GM19395 (cell line): ENCODE measurements around the gene IMMP2L.

Source experiments
- ATAC-seq: cut with Tn5 transposase; IDR thresholded peaks from one replicate; pipeline ENCODE4 v1.9.1; 2021; ENCODE audit warnings: mild to moderate bottlenecking, moderate library complexity; ENCODE audit not compliant: unreplicated experiment

Gene IMMP2L

DNA sequence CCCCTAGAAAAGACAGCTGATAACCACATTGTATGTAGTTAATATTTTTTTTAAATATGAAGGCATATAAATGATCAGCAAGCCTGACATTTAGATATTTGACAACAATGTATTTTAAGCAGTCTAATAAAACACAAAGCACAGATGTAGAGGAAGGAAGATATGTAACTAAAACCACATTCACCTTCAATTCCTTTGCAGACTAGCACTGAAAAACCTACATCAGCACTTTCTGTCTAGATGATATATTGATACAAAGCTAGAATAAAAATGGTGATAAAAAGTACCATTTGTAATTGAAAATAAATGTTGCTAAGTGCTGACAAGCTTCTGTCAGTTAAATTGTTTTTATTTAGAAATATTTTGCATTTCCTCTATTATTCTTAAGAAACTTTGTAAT, 153.6 kb downstream of the IMMP2L start:
- ATAC-seq = no peak

DNA sequence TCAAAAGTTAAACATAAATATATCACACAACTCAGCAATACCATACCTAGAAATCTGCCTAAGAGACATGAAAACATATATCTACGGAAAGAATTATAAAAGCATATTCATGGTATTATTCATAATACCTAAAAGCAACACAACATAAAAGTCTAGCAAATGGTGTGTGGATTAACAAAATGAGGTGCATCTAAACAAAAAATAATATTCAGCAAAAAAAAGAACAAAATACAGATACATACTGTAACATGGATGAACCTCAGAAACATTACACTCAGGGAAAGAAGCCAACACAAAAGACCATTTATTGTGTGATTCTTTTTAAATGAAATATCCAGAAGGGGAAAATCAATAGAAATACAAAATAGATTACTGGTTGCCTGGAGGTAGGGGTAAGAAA, 155.0 kb downstream of the IMMP2L start:
- no peak for ATAC-seq

DNA sequence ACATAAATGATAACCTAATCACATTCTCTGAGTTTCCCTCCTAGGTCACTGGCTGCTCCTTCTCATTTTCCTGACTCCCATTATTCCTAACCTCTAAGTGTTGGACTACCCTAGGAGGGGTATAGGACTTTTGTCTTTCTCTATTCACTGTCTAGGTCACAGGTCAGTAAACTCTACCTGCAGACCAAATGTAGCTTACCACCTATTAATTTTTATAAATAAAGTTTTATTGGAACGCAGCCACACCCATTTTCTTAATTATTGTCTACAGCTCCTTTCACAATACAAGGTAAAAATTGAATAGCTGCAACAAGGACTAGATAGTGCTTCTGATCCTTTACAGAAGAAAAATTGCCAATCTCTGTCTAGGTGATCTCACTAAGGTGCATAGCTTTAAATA, 156.7 kb downstream of the IMMP2L start:
- no peak for ATAC-seq

DNA sequence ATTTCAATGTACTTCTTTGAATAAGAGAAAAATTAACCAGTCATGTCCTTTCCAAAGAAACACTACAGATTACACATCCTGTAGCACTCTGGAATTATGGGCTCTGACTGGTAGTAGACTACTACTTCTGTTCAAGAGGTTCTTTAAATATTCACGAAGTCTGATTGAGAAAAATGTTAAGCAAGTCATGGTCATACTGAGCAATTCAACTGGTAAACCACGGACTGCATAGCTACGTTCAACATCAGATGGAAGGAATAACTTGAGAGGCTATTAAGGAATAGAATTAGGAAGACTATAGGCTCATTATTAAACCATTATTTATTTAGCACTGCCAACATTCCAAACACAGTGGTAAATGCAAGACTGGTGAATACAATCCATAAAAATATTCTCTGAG, 160.8 kb downstream of the IMMP2L start:
- ATAC-seq = no peak

DNA sequence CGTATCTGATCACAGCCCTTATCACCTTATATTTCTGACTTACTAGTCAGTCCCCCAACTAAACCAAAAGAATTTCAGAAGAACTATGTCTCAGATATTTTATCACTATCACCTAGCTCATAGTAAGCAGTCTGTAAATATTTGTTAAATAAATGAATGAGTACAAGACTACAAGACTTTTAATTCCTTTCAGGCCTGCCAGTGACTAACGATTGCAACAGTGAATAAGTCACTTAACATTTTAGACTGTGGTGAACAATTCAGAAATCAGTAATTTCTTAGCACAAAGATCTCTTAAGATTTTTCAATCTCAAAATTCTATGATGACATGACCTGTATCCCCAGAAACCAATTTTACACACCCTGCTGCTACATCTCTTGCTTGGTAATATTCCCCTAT, 162.2 kb downstream of the IMMP2L start:
- no peak for ATAC-seq

DNA sequence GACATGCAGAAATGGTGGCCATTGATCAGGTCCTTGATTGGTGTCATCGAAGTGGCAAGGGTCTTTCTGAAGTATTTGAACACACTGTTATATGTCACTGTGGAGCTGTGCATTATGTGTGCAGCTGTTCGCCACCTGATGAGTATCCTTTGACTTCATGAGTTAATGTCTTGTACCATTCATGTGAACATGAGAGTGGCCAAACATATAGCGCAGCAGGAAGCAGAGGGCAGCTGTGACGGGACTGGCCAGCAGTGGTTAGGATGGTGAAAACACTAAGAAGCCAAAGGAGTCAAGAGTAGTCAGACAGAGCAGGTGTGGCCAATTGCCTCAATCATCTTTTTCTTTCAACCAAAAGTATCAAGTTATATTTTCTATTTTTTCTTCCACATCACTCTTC, 167.4 kb downstream of the IMMP2L start:
- no peak for ATAC-seq

DNA sequence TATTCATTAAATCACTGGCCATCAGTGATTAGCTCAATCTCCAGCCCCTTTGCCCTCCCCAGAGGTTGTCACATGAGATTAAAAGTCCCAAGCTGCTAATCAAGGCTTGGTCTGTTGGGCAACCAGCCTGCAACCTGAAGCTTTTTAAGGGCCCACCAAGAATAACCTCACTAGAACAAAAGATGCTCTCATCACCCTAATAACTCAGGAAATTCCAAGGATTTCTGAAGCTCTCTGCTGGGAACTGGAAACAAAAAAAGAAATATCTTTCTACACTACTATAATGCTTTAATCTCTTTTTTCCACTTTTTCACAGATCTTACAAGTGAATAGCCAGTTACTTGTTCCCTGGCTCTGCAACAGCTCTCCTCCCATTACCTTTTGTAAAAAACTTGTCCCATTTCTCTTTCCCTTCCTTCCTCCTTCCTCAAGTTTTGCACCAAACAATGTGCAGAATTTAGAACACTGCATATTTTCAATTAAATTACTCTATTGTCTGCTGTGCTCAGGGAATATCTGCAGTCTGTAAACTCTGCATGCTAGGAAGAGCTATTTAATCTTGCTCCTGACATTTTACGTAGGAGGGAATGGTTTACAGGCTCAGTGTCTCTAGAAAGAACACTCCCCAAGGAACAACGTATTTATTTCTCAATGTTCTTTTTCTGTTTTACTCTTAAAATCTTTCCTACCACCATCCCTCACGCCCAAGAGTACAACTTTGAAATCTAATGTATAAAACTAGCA, 169.1 kb downstream of the IMMP2L start:
- no peak for ATAC-seq

DNA sequence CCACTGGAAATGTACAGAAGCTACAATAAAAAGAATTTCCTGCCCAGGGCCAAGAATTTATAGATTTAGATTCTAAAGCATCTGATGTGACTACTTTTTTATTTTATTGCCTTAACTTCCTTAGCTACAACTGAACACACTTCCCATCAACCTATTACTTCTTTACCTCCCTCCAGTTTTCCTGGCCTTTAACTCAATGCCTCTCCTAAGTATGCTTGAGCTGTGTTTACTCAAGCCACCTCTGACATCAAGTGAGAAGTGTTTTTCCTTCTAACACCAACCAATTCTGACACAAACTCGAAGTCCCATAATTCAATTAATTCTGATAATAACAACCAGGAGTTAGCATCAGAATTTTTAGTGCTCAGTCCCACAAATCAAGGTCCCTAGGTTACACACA, 170.0 kb downstream of the IMMP2L start:
- ATAC-seq = no peak

DNA sequence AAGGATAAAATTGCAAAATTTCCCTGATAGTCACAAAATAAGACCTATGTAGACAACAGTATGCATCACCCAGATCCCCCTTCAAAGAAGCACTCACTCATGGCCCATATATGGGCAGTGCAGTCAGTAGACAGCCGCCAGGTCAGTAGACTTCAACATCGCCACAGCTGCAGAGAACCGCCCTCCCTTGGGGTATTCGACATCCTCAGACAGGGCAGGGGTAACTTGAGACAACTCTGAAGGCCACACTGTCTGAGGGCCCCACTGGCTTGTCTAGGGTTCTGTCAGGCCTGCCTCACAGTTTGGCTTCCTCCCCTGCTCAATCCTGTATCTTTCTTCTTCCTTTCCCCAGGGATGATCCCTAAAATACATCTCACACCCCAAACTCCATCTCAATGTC, 172.3 kb downstream of the IMMP2L start:
- no peak for ATAC-seq

DNA sequence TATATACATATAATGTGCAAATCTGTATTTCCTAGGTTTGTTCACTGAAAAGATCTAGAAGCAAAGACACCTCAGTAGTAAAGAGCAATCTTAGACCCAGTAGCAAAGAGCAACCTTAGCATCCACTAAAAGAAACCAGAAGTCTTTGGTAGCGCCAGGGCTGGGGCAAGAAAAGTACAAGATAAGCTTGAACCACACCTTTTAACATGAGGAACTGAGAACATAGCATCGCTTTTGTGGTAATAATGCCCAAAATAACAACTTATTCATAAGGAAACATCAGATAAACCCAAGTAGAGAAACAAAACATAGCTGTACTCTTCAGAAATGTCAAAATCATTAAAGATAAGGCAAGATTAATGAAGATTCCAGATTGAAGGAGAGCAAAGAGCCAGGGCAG, 173.4 kb downstream of the IMMP2L start:
- ATAC-seq = peak; percentile 83

DNA sequence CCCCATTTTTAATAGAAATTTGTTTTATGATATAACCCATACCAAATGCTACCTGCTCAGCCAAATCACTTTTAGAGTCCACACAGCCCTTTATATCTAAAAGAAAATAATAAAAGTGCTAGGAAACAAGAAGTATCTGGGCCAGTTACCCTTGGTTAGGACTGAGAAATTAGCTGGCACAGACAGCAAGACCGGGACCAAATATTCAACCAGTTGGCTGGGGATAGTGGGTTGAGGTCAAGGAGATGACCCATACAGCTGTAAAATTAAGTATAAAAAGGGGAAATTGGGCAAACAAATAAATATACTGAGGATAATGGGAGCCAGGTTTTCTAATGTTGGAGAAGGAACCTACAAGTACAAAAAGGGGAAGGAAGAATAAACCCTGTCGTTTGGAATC, 174.3 kb downstream of the IMMP2L start:
- ATAC-seq = no peak

DNA sequence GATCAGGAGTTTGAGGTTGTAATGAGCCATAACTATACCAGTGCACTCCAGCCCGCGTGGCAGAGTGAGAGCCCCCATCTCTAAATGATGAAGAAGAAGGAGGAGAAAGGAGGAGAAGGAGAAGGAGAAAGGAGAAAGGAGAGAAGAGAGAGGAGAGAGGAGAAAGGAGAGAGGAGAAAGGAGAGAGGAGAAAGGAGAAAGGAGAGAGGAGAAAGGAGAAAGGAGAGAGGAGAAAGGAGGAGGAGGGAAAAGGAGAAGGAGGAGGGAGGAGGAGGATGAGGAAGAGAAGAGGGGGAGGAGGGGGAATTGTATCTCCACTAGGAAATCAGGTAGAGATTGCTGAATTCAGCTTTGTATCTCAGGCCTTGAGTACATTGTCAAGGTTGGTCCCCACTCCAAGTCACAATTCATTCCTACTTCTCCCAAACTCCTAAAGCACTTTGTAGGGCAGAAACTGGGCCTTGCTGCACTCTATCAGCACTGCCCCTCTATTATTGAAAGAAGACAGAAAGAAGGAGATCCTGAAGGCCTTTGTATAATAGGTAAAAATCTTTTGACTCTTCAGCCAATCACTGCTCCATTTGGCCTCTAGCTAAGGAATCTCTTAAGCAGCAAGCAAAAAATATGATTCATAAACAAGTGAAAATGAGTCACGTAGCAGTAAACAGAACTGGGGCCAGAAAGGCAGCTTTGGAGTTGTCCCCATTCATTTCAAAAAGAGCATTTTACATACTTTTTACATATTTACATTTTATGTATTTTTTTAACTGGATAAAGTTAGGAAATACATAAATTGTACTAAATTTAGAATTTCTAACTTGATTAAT, 178.0 kb downstream of the IMMP2L start:
- no peak for ATAC-seq

DNA sequence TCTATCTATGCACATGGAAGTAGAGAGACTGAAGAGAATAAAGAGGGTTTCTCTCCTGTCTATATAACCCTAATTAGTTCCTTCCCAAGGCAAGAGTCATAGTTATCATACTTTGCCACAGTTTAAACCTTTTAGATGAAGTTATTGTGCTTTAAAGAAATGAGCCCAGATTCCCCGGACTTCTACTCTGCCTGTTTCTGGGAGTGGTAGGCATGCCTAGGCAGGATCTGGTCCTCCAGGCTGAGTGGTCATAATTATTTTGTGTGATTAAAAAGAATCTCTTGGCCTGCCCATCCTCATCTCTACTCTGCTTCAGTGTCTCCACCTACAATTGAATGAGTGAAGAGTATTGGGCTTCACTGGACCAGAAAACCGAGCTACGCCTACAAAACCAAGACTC, 179.2 kb downstream of the IMMP2L start:
- ATAC-seq = no peak

DNA sequence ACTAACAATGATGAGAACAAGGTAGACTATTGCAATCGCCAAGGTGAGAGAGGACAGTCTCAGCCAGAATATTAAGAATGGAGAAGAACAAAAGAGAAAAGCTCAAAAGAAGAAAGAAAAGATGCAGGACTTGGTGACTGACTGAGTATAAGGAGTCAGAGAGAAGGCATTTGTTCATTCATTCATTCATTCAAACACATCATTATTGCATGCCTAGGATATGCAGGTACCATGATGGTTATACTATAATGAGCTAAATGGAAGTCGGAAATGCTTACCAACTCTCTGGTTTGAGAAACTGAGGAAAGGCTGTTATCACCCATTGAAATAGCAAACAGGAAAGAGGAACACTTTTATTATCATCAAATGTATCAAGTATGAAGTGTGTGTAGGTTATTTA, 180.7 kb downstream of the IMMP2L start:
- no peak for ATAC-seq

DNA sequence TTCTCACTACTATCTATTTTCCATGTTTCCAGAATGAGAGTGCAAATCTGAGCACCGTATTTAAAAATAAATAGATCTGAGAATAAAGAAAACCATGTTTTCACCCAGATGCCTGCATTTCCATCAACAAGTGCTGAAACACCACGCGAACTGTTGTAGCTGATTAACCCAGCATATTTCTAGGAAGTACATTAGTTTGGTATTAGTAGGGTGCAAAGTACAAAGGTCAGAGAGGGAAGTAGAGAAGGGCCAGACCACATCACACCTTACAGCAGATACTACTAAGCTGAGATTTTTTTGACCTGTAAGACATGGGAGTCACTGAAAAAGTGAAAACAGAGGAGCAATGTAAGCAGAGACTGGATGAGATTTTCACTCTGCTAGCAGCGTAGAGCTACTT, 181.3 kb downstream of the IMMP2L start:
- ATAC-seq = no peak

DNA sequence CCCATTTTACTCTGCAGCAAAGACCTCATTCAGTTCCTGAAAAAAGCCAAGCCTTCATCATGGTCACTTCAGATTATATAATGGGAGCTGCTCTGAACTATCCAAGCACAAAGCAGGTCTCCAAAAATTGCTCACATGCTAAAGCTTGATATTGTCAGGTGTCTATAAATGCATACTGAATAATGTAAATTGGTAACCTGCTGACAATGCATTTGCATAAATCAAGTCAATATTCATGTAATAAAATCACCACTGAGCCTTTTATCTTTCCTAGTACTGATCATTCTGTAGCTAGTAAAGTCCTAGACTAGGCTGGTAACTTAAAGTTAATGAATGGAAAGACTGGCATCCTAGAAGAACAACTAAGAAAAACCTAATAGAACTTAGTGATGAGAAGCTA, 188.3 kb downstream of the IMMP2L start:
- no peak for ATAC-seq

DNA sequence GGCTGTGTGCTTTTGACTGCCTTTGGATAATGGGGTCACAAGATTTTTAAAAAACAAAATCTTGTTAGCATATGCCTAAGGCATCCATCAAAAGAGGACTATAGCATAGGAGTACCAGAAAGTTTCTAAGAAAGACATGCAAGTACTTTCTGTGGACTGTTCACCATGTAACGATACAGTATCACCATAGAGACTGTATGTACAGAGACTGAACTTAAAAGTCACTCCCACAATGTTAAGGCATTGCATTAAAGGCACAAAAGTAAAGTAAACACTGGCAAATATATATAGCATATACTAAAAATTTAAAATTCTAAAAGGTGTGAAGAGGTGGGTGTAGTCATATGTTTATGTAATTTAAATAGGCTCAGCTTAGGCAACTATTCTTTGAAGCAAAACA, 190.9 kb downstream of the IMMP2L start:
- ATAC-seq = no peak

DNA sequence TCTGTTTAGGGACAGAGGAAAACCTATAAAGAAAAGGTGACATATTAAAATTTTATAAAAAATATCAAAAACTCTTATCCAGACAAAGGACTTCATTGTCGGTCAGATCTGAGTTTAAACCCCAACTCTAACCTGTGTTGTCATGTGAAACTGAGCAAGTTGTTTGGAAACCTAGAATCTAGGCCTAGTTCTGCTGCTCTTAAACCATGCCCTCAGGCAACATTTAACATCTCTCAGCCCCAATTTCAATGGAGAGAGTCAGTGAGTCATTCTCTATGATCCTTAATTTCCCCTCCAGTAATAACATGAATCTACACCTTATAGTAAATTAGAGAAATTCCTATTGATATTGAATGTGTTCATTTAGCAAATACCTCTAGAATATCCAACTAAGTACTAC, 192.3 kb downstream of the IMMP2L start:
- ATAC-seq = no peak

DNA sequence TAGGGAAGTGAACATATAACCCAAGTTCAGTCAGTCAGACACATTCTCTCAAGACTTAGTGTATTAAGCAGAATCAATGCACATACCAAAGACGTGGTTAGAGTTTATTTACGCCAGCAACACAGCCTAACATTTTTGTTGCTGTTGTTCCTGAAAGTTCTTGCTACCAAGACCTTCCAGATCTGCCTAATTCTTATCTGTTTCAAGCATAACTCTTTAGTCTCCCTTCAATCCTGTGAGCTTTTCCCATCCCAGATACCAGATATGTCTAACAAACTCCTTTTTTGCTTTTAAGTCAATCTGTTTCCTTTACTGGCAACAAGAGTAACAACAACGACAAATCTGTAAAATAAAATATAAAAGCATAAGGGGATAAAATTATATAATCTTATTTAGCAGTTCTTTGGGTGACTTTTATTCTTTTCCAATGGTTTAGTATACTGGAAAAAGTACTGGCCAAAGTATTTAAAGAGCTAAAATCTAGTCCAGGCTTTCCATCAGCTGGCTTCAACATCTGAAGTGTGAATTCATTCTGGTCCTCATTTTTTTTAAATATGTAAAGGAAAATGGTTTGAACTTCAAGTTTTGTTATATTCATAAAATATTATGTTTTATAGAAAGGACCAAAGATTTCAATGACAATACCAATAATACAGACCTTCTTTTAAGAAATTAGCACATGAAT, 193.8 kb downstream of the IMMP2L start:
- no peak for ATAC-seq

DNA sequence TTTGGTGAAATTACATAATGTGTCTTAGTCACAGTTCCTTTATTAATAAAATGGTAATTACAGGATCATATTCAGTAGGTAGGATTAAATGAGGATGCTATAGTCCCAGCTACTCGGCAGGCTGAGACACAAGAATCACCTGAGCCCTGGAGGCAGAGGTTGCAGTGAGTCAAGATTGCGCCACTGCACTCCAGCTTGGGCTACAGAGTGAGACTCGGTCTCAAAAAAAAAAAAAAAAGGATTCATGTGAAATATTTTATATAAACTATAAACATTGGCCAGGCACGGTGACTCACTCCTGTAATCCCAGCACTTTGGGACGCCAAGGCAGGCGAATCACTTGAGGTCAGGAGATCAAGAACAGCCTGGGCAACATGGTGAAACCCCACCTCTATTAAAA, 197.9 kb downstream of the IMMP2L start:
- no peak for ATAC-seq

DNA sequence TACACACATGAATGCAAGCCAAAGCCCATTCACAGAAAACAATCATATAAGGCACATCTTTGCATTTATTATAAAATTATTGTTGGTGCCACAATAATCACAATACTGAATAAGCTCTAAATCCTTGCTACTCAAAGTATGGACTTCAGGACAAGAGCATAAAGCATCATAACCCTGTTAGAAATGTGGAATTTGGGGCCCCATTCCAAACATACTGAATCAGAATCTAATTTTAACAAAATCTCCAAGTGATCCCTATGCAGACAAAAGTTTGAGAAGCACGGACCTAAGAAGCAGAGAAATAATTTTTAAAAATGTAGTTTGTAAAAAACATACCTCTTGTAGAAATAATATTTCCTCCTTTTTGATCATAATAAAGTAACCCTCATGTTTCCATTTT, 199.2 kb downstream of the IMMP2L start:
- ATAC-seq = no peak

DNA sequence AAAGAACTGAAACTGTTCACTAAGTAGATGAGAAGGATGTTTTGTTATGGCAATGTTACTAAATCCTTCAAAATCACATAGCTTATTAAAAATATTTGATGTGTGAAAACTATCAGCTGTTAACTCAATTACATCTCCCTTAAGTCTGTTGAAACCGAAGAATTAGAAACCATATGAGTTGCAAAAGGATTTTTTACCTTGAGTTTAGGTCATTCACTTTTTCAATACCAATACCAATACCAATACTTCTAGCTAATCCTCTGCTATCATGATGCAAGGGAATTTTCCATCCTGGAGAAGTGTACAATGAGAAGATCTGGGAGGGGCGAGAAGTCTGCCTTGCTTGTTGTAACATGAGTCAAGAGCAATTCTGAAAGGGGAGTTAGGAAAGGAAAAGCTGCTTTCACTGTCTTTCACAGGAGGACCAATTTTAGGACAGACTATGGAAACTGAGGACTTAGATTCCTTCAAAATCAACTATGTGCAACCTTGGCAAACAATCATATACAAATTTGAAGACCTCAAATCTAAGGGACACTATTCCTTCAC, 199.7 kb downstream of the IMMP2L start:
- ATAC-seq = no peak
